Head of caudate nucleus (tissue), 42 donors: Measurements from ENCODE around the gene TXNL4A.
"Not testable (repeated sequence)": the region's sequence is repeated elsewhere in the genome, so short reads cannot be mapped to it uniquely, and the experiment has no call there.

ENCODE experiments used
- DNase-seq, 42 donors: peaks; one replicate each; pipeline versions ENCODE4 v3.0.0 to v3.0.0-alpha.2; 2020 to 2021; ENCODE audit warnings: mixed read lengths in 7 of 42
- intact Hi-C: fragments of 100-400 bp; cut with DNase I; formaldehyde crosslinking; loops from one replicate; pipeline ENCODE4 v1.15.0; 2022

Gene TXNL4A

GRCh38 chr18:79971986-79972385, 16.4 kb downstream of the TXNL4A start:
- intact Hi-C loops = no loop called here
- DNase-seq = peak in 1 of 42 donors; percentile 10

- intact Hi-C loops = no loop called here
- peak in 2 of 42 donors; percentile 11 to 34 for DNase-seq
Observed at GRCh38 chr18:79971211-79971952, 17.0 kb downstream of the TXNL4A start.

- intact Hi-C loops = no loop called here
- no peak for DNase-seq
Observed at GRCh38 chr18:79970419-79971133, 17.8 kb downstream of the TXNL4A start.

GRCh38 chr18:79965119-79965902, 23.1 kb downstream of the TXNL4A start:
- peak in 5 of 42 donors; percentile 30 to 48 (median 36) for DNase-seq
- intact Hi-C loops = no loop called here

GRCh38 chr18:79964330-79965118, 23.8 kb downstream of the TXNL4A start, which contains the start of gene HSBP1L1:
HSBP1L1 (plus strand) TSS chr18:79964643; CDS start chr18:79964736, 93 bp downstream.
- peak in 27 of 42 donors; percentile 32 to 73 (median 53) for DNase-seq
- intact Hi-C loops = no loop called here

GRCh38 chr18:79963658-79964329, 24.6 kb downstream of the TXNL4A start:
- intact Hi-C loops = no loop called here
- peak in 1 of 42 donors; percentile 27 for DNase-seq

- DNase-seq = peak in 2 of 42 donors; percentile 32 to 38
- intact Hi-C loops = no loop called here
Observed at GRCh38 chr18:79962835-79963657, 25.3 kb downstream of the TXNL4A start.

- DNase-seq = peak in 1 of 42 donors; percentile 25
- intact Hi-C loops = no loop called here
Observed at GRCh38 chr18:79962311-79962710, 26.1 kb downstream of the TXNL4A start.

- intact Hi-C loops = no loop called here
- no peak for DNase-seq
Observed at GRCh38 chr18:79961527-79962291, 26.7 kb downstream of the TXNL4A start.

- no peak for DNase-seq
- intact Hi-C loops = no loop called here
Observed at GRCh38 chr18:79960921-79961526, 27.3 kb downstream of the TXNL4A start.

GRCh38 chr18:79960161-79960801, 28.1 kb downstream of the TXNL4A start:
- DNase-seq, intact Hi-C loops: not testable (repeated sequence)

- intact Hi-C loops = no loop called here
- DNase-seq = no peak
Observed at GRCh38 chr18:79958981-79959380, 29.4 kb downstream of the TXNL4A start.

GRCh38 chr18:79956276-79956675, 32.1 kb downstream of the TXNL4A start:
- DNase-seq = peak in 3 of 42 donors; percentile 0 to 21 (median 21)
- intact Hi-C loops = no loop called here

GRCh38 chr18:79955302-79956075, 32.9 kb downstream of the TXNL4A start:
- intact Hi-C loops = no loop called here
- DNase-seq = peak in 5 of 42 donors; percentile 11 to 27 (median 21)

- intact Hi-C loops = loop anchor here (5.0 kb wide), 1 partner anchor 33 kb away; the partner anchor contains the start of gene TXNL4A
- peak in 22 of 42 donors; percentile 21 to 70 (median 51) for DNase-seq
Observed at GRCh38 chr18:79954791-79955190, 33.6 kb downstream of the TXNL4A start.
